NCI-H82 (cell line): ENCODE results near the gene MYLK.
"Not testable (repeated sequence)": the region's sequence is repeated elsewhere in the genome, so short reads cannot be mapped to it uniquely, and the experiment has no call there.

ENCODE experiments used
- DNase-seq: peaks from one replicate; lab custom pipeline; 2025; lab: John Stamatoyannopoulos, UW

MYLK gene

GRCh38 chr3:123750209-123750608 is 133.9 kb downstream of the MYLK start:
- DNase-seq = no peak

- DNase-seq = no peak
Measured at GRCh38 chr3:123749711-123750110, 134.4 kb downstream of the MYLK start.

GRCh38 chr3:123745184-123745855 is 138.8 kb downstream of the MYLK start:
- DNase-seq = peak; percentile 32

- DNase-seq = no peak
Measured at GRCh38 chr3:123744064-123744463, 140.1 kb downstream of the MYLK start.

GRCh38 chr3:123743121-123743520 is 141.0 kb downstream of the MYLK start:
- no peak for DNase-seq

- DNase-seq = no peak
Measured at GRCh38 chr3:123741041-123741511, 143.1 kb downstream of the MYLK start.

- no peak for DNase-seq
Measured at GRCh38 chr3:123740391-123740822, 143.7 kb downstream of the MYLK start.

GRCh38 chr3:123739754-123740153 is 144.4 kb downstream of the MYLK start:
- DNase-seq = no peak

GRCh38 chr3:123739106-123739505 is 145.0 kb downstream of the MYLK start:
- DNase-seq = no peak

GRCh38 chr3:123738522-123738921 is 145.6 kb downstream of the MYLK start:
- not testable (repeated sequence) for DNase-seq

GRCh38 chr3:123737168-123737567 is 147.0 kb downstream of the MYLK start:
- DNase-seq = no peak

GRCh38 chr3:123735456-123735855 is 148.7 kb downstream of the MYLK start:
- no peak for DNase-seq

- no peak for DNase-seq
Measured at GRCh38 chr3:123734527-123734902, 149.6 kb downstream of the MYLK start.

- DNase-seq = no peak
Measured at GRCh38 chr3:123733805-123734526, 150.2 kb downstream of the MYLK start.

GRCh38 chr3:123733341-123733740 is 150.8 kb downstream of the MYLK start:
- DNase-seq = no peak

- DNase-seq = no peak
Measured at GRCh38 chr3:123732447-123732846, 151.7 kb downstream of the MYLK start.

- DNase-seq = no peak
Measured at GRCh38 chr3:123730829-123731228, 153.3 kb downstream of the MYLK start.

GRCh38 chr3:123728991-123729390 is 155.1 kb downstream of the MYLK start:
- DNase-seq = no peak

GRCh38 chr3:123728014-123728413 is 156.1 kb downstream of the MYLK start:
- no peak for DNase-seq

GRCh38 chr3:123725652-123726400 is 158.3 kb downstream of the MYLK start:
- peak; percentile 42 for DNase-seq

- peak; percentile 26 for DNase-seq
Measured at GRCh38 chr3:123724306-123724705, 159.8 kb downstream of the MYLK start.

- DNase-seq = peak; percentile 95
Measured at GRCh38 chr3:123723522-123724168, 160.5 kb downstream of the MYLK start.
